ENCODE data around the gene RNF14.

GRCh38 chr5:141957367-141957996 is 11.4 kb upstream of the RNF14 start:
- TF ChIP-seq CTCF (IDR thresholded peaks at IDR 0.05) (no peak), POLR2A (IDR thresholded peaks at IDR 0.05) (no peak)
